ENCODE data around the gene FMNL1.

Gene FMNL1

GRCh38 chr17:45282683-45283644 is 61.3 kb downstream of the FMNL1 start:
- DNase-seq (ENCODE audit: low read depth) = no peak

- DNase-seq (ENCODE audit: low read depth) = no peak
Measured at GRCh38 chr17:45283711-45284110, 62.0 kb downstream of the FMNL1 start.

GRCh38 chr17:45284176-45285140 is 62.8 kb downstream of the FMNL1 start:
- DNase-seq (ENCODE audit: low read depth) = peak; percentile 41

- DNase-seq (ENCODE audit: low read depth) = no peak
Measured at GRCh38 chr17:45286286-45286685, 64.6 kb downstream of the FMNL1 start.

- no peak for DNase-seq (ENCODE audit: low read depth)
Measured at GRCh38 chr17:45287526-45288500, 66.1 kb downstream of the FMNL1 start.

- no peak for DNase-seq (ENCODE audit: low read depth)
Measured at GRCh38 chr17:45288825-45289224, 67.1 kb downstream of the FMNL1 start.

GRCh38 chr17:45289301-45290268 is 67.9 kb downstream of the FMNL1 start:
- no peak for DNase-seq (ENCODE audit: low read depth)

GRCh38 chr17:45290269-45290765 is 68.6 kb downstream of the FMNL1 start:
- DNase-seq (ENCODE audit: low read depth) = no peak

- no peak for DNase-seq (ENCODE audit: low read depth)
Measured at GRCh38 chr17:45291171-45291805, 69.6 kb downstream of the FMNL1 start.

GRCh38 chr17:45292696-45293412 is 71.2 kb downstream of the FMNL1 start:
- DNase-seq (ENCODE audit: low read depth) = no peak

- no peak for DNase-seq (ENCODE audit: low read depth)
Measured at GRCh38 chr17:45293413-45294211, 71.9 kb downstream of the FMNL1 start.

- DNase-seq (ENCODE audit: low read depth) = no peak
Measured at GRCh38 chr17:45294506-45294905, 72.8 kb downstream of the FMNL1 start.

GRCh38 chr17:45296003-45296832 is 74.5 kb downstream of the FMNL1 start:
- DNase-seq (ENCODE audit: low read depth) = no peak

GRCh38 chr17:45296833-45297124 is 75.1 kb downstream of the FMNL1 start:
- no peak for DNase-seq (ENCODE audit: low read depth)
